SH-SY5Y (cell line): ENCODE measurements around the gene MRPL4.

Experiments
- GATA2 ChIP-seq: IDR thresholded peaks from 2 replicates; pipeline ENCODE4 v1.6.1; 2011; ENCODE audit warnings: mild to moderate bottlenecking, low read depth, low read length
- GATA3 ChIP-seq: IDR thresholded peaks from 2 replicates; pipeline ENCODE4 v1.6.1; 2011; ENCODE audit warnings: low read depth, mild to moderate bottlenecking, low read length, moderate library complexity

Gene MRPL4

GRCh38 chr19:10251792-10252694, at the start of gene MRPL4:
TSS of gene MRPL4 (plus strand) at chr19:10252214. CDS start at chr19:10252254, 40 bp downstream.
- TF ChIP-seq GATA3 (no peak), GATA2 (no peak)

GRCh38 chr19:10203686-10204085, 48.3 kb upstream of the MRPL4 start:
- no peak for TF ChIP-seq GATA2
- TF ChIP-seq GATA3: no peak

- TF ChIP-seq GATA2: no peak
- TF ChIP-seq GATA3: no peak
Measured at GRCh38 chr19:10205636-10206035, 46.4 kb upstream of the MRPL4 start.

- TF ChIP-seq GATA2 (no peak), GATA3 (no peak)
Measured at GRCh38 chr19:10206226-10206885, 45.7 kb upstream of the MRPL4 start.

GRCh38 chr19:10207026-10207425, 45.0 kb upstream of the MRPL4 start:
- no peak for TF ChIP-seq GATA2
- TF ChIP-seq GATA3: no peak

GRCh38 chr19:10209315-10209714, 42.7 kb upstream of the MRPL4 start:
- TF ChIP-seq GATA2 (no peak), GATA3 (no peak)

- no peak for TF ChIP-seq GATA2
- no peak for TF ChIP-seq GATA3
Measured at GRCh38 chr19:10211061-10211460, 41.0 kb upstream of the MRPL4 start.

- no peak for TF ChIP-seq GATA2
- no peak for TF ChIP-seq GATA3
Measured at GRCh38 chr19:10211691-10212090, 40.3 kb upstream of the MRPL4 start.

GRCh38 chr19:10214784-10215183, 37.2 kb upstream of the MRPL4 start:
- TF ChIP-seq GATA3: no peak
- TF ChIP-seq GATA2: no peak

GRCh38 chr19:10217085-10217484, 34.9 kb upstream of the MRPL4 start:
- TF ChIP-seq GATA2 (no peak), GATA3 (no peak)

GRCh38 chr19:10219678-10220077, 32.3 kb upstream of the MRPL4 start:
- no peak for TF ChIP-seq GATA3
- TF ChIP-seq GATA2: no peak

GRCh38 chr19:10220695-10221094, 31.3 kb upstream of the MRPL4 start:
- TF ChIP-seq GATA3 (no peak), GATA2 (no peak)

- TF ChIP-seq GATA2 (no peak), GATA3 (no peak)
Measured at GRCh38 chr19:10222201-10222890, 29.7 kb upstream of the MRPL4 start.

- TF ChIP-seq GATA2 (no peak), GATA3 (no peak)
Measured at GRCh38 chr19:10223488-10224213, 28.4 kb upstream of the MRPL4 start.
